ENCODE results near the gene MCU.

Gene MCU

DNA sequence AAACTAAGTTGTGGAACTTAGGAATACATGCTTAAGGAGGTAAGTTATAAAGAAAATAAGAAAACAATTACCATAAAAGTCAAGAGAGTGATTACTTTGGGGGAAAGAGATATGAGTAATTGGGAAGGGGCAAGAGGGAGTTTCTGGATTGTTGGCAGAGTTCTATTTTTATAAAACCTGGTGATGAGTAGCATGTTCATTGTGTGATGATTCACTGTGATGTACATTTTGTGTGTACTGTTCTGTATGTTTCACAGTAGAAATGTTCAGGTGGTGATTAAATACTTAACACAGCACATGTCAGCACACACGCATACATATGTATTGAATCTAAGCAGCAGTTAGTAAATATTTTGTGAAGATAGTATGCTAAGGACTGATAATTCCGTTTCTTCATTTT, 191.9 kb downstream of the MCU start:
- no peak for TF ChIP-seq SIN3A (IDR thresholded peaks at IDR 0.05; ENCODE audit: borderline replicate concordance, insufficient read depth, low read length)
- TF ChIP-seq TAF1 (IDR thresholded peaks at IDR 0.05; ENCODE audit: borderline replicate concordance, insufficient read depth, low read length) = no peak
- no peak for TF ChIP-seq FOXP2 (optimal IDR thresholded peaks at IDR 0.05; ENCODE audit: borderline replicate concordance, extremely low read depth, extremely low read length, insufficient read depth)
- TF ChIP-seq, protein P1, sequence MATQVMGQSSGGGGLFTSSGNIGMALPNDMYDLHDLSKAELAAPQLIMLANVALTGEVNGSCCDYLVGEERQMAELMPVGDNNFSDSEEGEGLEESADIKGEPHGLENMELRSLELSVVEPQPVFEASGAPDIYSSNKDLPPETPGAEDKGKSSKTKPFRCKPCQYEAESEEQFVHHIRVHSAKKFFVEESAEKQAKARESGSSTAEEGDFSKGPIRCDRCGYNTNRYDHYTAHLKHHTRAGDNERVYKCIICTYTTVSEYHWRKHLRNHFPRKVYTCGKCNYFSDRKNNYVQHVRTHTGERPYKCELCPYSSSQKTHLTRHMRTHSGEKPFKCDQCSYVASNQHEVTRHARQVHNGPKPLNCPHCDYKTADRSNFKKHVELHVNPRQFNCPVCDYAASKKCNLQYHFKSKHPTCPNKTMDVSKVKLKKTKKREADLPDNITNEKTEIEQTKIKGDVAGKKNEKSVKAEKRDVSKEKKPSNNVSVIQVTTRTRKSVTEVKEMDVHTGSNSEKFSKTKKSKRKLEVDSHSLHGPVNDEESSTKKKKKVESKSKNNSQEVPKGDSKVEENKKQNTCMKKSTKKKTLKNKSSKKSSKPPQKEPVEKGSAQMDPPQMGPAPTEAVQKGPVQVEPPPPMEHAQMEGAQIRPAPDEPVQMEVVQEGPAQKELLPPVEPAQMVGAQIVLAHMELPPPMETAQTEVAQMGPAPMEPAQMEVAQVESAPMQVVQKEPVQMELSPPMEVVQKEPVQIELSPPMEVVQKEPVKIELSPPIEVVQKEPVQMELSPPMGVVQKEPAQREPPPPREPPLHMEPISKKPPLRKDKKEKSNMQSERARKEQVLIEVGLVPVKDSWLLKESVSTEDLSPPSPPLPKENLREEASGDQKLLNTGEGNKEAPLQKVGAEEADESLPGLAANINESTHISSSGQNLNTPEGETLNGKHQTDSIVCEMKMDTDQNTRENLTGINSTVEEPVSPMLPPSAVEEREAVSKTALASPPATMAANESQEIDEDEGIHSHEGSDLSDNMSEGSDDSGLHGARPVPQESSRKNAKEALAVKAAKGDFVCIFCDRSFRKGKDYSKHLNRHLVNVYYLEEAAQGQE (IDR thresholded peaks at IDR 0.05; ENCODE audit: insufficient read depth in 1 of 2, low read depth in 2 of 2, low read length in 2 of 2) = no peak
- no peak for TF ChIP-seq POLR2AphosphoS5 (IDR thresholded peaks at IDR 0.05; ENCODE audit: low read depth, low read length)

DNA sequence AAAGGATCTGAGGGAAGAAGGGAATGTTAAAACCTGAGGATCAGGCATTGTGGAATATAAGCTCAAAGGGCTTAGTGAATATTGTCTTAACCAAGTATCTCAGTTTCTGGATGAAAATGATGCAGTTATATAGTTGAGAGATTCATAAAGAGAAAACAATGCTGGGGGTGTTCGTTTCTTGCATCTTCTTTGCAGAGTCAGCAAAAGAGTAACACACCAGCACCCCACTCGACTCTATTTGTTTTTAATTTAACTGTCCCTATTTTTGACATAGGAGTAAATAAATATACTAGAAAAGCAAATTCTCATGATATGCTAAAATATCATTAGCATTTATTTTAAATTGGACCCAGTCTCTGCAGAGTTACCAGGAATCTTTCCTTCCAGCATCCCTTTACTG, 194.0 kb downstream of the MCU start:
- TF ChIP-seq POLR2AphosphoS5 (IDR thresholded peaks at IDR 0.05; ENCODE audit: low read depth, low read length) (no peak), FOXP2 (optimal IDR thresholded peaks at IDR 0.05; ENCODE audit: borderline replicate concordance, extremely low read depth, extremely low read length, insufficient read depth) (no peak), SIN3A (IDR thresholded peaks at IDR 0.05; ENCODE audit: borderline replicate concordance, insufficient read depth, low read length) (no peak)
- TF ChIP-seq, protein P1 (IDR thresholded peaks at IDR 0.05; ENCODE audit: insufficient read depth in 1 of 2, low read depth in 2 of 2, low read length in 2 of 2) = no peak

DNA sequence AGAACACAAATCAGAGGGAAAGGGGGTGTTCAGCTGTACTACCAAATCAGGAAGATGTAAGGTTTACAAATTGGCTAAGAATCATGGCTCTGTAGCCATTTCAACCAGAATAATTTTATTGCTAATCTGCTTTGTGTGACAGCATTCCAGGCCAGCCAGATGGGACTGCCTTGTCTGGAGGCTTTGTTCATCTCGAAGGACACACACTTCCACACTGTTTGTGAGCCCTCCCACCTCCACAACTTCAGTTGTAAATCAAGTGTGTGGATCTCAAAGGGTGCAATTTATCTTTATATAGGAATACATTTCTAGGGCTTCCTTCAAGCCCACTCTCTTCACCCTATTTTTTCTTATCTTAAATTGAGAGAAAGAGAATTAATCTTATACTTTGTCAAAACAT, 194.7 kb downstream of the MCU start:
- no peak for TF ChIP-seq POLR2AphosphoS5 (IDR thresholded peaks at IDR 0.05; ENCODE audit: low read depth, low read length)
- TF ChIP-seq FOXP2 (optimal IDR thresholded peaks at IDR 0.05; ENCODE audit: borderline replicate concordance, extremely low read depth, extremely low read length, insufficient read depth) = no peak
- TF ChIP-seq SIN3A (IDR thresholded peaks at IDR 0.05; ENCODE audit: borderline replicate concordance, insufficient read depth, low read length) = no peak
- TF ChIP-seq, protein P1 (IDR thresholded peaks at IDR 0.05; ENCODE audit: insufficient read depth in 1 of 2, low read depth in 2 of 2, low read length in 2 of 2) = no peak
- no peak for TF ChIP-seq TAF1 (IDR thresholded peaks at IDR 0.05; ENCODE audit: borderline replicate concordance, insufficient read depth, low read length)

DNA sequence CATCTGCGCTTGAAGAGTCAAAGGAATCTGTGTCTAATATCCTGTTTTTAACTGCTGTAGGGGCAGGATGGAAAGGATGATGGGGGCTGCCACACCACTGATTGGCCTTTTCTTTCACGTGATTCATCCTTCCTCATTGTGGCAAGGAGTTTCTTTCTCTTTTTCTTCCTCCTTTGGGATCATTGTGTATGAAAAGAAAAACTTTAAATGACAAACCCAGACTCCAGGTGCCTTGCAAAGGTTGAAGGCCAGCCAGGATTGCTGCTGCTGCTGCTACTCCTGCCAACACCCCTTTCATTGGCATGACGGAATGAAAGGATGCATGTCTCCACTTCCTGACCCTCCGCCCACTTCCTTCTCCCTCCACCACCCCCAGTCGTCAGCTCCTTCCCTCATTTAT, 195.1 kb downstream of the MCU start:
- TF ChIP-seq FOXP2 (optimal IDR thresholded peaks at IDR 0.05; ENCODE audit: borderline replicate concordance, extremely low read depth, extremely low read length, insufficient read depth) = no peak
- TF ChIP-seq POLR2AphosphoS5 (IDR thresholded peaks at IDR 0.05; ENCODE audit: low read depth, low read length) = no peak
- no peak for TF ChIP-seq SIN3A (IDR thresholded peaks at IDR 0.05; ENCODE audit: borderline replicate concordance, insufficient read depth, low read length)
- TF ChIP-seq, protein P1 (IDR thresholded peaks at IDR 0.05; ENCODE audit: insufficient read depth in 1 of 2, low read depth in 2 of 2, low read length in 2 of 2) = no peak
- no peak for TF ChIP-seq TAF1 (IDR thresholded peaks at IDR 0.05; ENCODE audit: borderline replicate concordance, insufficient read depth, low read length)

DNA sequence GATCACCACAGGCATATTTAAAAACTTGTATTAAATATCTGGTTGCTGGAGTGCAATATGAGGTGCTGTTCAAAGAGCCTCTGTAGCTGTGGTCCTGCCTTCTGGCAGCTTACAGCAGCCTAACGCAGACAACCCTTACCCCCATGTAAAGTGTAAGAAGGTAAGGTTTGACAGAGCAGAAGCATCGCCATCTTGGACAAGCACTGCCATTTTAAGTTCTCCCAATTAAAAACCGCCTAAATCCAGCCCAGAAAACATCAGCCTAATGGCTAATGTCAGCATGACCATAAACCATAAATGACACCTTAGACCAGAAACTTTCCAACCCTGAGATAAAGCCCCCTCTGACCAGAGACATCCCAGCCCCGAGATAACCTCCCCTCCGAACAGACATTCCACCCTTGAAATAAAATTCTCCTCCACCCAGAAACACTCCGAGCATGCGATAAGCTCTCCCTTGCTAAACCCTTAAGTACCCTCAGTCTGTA, 196.3 kb downstream of the MCU start:
- TF ChIP-seq, protein P1 (IDR thresholded peaks at IDR 0.05; ENCODE audit: insufficient read depth in 1 of 2, low read depth in 2 of 2, low read length in 2 of 2) = no peak
- no peak for TF ChIP-seq SIN3A (IDR thresholded peaks at IDR 0.05; ENCODE audit: borderline replicate concordance, insufficient read depth, low read length)
- no peak for TF ChIP-seq FOXP2 (optimal IDR thresholded peaks at IDR 0.05; ENCODE audit: borderline replicate concordance, extremely low read depth, extremely low read length, insufficient read depth)
- TF ChIP-seq POLR2AphosphoS5 (IDR thresholded peaks at IDR 0.05; ENCODE audit: low read depth, low read length) = no peak
- no peak for TF ChIP-seq TAF1 (IDR thresholded peaks at IDR 0.05; ENCODE audit: borderline replicate concordance, insufficient read depth, low read length)

Data from PFSK-1 (cell line).